NB4 (cell line): ENCODE measurements around the gene RELCH.
A peak's percentile ranks its signal among the peaks of the same experiment; 100 is the strongest.

Source experiments
- DNase-seq: peaks from one replicate; pipeline ENCODE4 v3.0.0; 2010; ENCODE audit warnings: low read depth
- H3K4me3 ChIP-seq: one replicate; pipeline ENCODE4 v1.5.1; 2011; ENCODE audit warnings: mild to moderate bottlenecking, low read depth, low read length, moderate library complexity
- CTCF ChIP-seq: IDR thresholded peaks from one replicate; pipeline ENCODE4 v1.5.1; 2012; ENCODE audit warnings: low read depth, low read length
- MAX ChIP-seq: IDR thresholded peaks from 2 replicates; pipeline ENCODE4 v1.6.1; 2011; ENCODE audit warnings: low read depth, low read length
- MYC ChIP-seq: IDR thresholded peaks from 2 replicates; pipeline ENCODE4 v1.6.1; 2011; ENCODE audit warnings: low read depth, low read length
- POLR2A ChIP-seq: IDR thresholded peaks from 2 replicates; pipeline ENCODE4 v1.6.1; 2011; ENCODE audit warnings: mild to moderate bottlenecking; ENCODE audit not compliant: insufficient read length; ENCODE audit errors: extremely low read depth

Gene RELCH

GRCh38 chr18:62249478-62250097, 62.5 kb downstream of the RELCH start:
- TF ChIP-seq MAX (no peak), MYC (no peak), CTCF (peak; percentile 67), POLR2A (no peak)
- H3K4me3 ChIP-seq, result no peak overlapping the region
- peak; percentile 78 for DNase-seq

- TF ChIP-seq CTCF (no peak), MYC (no peak), POLR2A (no peak), MAX (no peak)
- H3K4me3 ChIP-seq, result no peak overlapping the region
- DNase-seq, result no peak
Observed at GRCh38 chr18:62250475-62250874, 63.4 kb downstream of the RELCH start.

- H3K4me3 ChIP-seq, result no peak overlapping the region
- DNase-seq, result no peak
- no peak for TF ChIP-seq MAX
- no peak for TF ChIP-seq CTCF
- no peak for TF ChIP-seq POLR2A
Observed at GRCh38 chr18:62258093-62258492, 71.0 kb downstream of the RELCH start.

GRCh38 chr18:62258616-62259015, 71.6 kb downstream of the RELCH start:
- DNase-seq, result peak; percentile 22

GRCh38 chr18:62262061-62262460, 75.0 kb downstream of the RELCH start:
- no peak for DNase-seq
- no peak overlapping the region for H3K4me3 ChIP-seq
- TF ChIP-seq MYC, result no peak
- TF ChIP-seq MAX, result no peak
- TF ChIP-seq POLR2A, result no peak
- no peak for TF ChIP-seq CTCF

More at GRCh38 chr18:62258616-62259015, 71.6 kb downstream of the RELCH start:
- no peak for TF ChIP-seq MAX
- no peak overlapping the region for H3K4me3 ChIP-seq

- H3K4me3 ChIP-seq, result no peak overlapping the region
- TF ChIP-seq POLR2A (no peak), CTCF (no peak), MYC (no peak), MAX (no peak)
- DNase-seq, result peak; percentile 39
Observed at GRCh38 chr18:62264984-62265383, 77.9 kb downstream of the RELCH start.
